HepG2 (cell line): ENCODE measurements around the gene IMP3. TPM values are rescaled to one million over a fixed set of nuclear protein-coding genes. Genes with fewer than 3 reads are reported as not detected.

ENCODE experiments used
- CCAR2 ChIP-seq: fragments of 200-400 bp; formaldehyde crosslinking; optimal IDR thresholded peaks from 2 replicates; pipeline ENCODE3; 2018; ENCODE audit warnings: low read depth, mild to moderate bottlenecking, low read length, moderate library complexity
- FOXA1 ChIP-seq, 2 experiments: fragments of 450-650 bp in 1 of 2; sonication (generic) in 1 of 2; formaldehyde crosslinking in 1 of 2; IDR thresholded peaks; 2 replicates each; pipeline versions ENCODE4 v1.4.0 to v1.6.1; 2016 to 2020; ENCODE audit warnings: missing genetic modification reagents in 1 of 2
- GATAD2A ChIP-seq: IDR thresholded peaks from 2 replicates; pipeline ENCODE4 v1.6.1; 2016
- GTF3A ChIP-seq: sonication (generic); formaldehyde crosslinking; conservative IDR thresholded peaks from 2 replicates; pipeline ENCODE4 v1.4.0; 2020; ENCODE audit warnings: mild to moderate bottlenecking, missing genetic modification reagents
- KLF13 ChIP-seq: sonication (generic); formaldehyde crosslinking; IDR thresholded peaks from 2 replicates; pipeline ENCODE4 v1.4.0; 2020; ENCODE audit warnings: mild to moderate bottlenecking, missing genetic modification reagents
- MEIS2 ChIP-seq: sonication (generic); formaldehyde crosslinking; IDR thresholded peaks from 2 replicates; pipeline ENCODE4 v1.9.0; 2021; ENCODE audit warnings: mild to moderate bottlenecking, missing genetic modification reagents
- MXD3 ChIP-seq: IDR thresholded peaks from 2 replicates; pipeline ENCODE4 v1.6.1; 2016; ENCODE audit warnings: mild to moderate bottlenecking, missing biosample characterization, missing genetic modification reagents
- NR2F1 ChIP-seq, 2 experiments: fragments of 450-650 bp in 1 of 2; formaldehyde crosslinking in 1 of 2; IDR thresholded peaks; 2 replicates each; pipeline versions ENCODE4 v1.5.0 to v1.6.1; 2016 to 2020; ENCODE audit warnings: mild to moderate bottlenecking in 1 of 2, missing compliant biosample characterization in 1 of 2, missing genetic modification reagents in 1 of 2, moderate library complexity in 1 of 2
- NR2F2 ChIP-seq: IDR thresholded peaks from 2 replicates; pipeline ENCODE4 v1.6.1; 2012; ENCODE audit warnings: low read depth, inconsistent platforms, borderline replicate concordance
- PHF20 ChIP-seq: sonication (generic); formaldehyde crosslinking; IDR thresholded peaks from 2 replicates; pipeline ENCODE4 v1.5.0; 2020; ENCODE audit warnings: mild to moderate bottlenecking, missing genetic modification reagents
- PPARG ChIP-seq: conservative IDR thresholded peaks from 2 replicates; pipeline ENCODE4 v1.6.1; 2016; ENCODE audit warnings: missing biosample characterization, missing genetic modification reagents
- RXRA ChIP-seq: sonication (generic); formaldehyde crosslinking; IDR thresholded peaks from 2 replicates; pipeline ENCODE4 v1.5.1; 2020; ENCODE audit warnings: missing genetic modification reagents
- SALL1 ChIP-seq: sonication (generic); formaldehyde crosslinking; IDR thresholded peaks from 2 replicates; pipeline ENCODE4 v1.8.0; 2022; ENCODE audit warnings: mild to moderate bottlenecking, missing genetic modification reagents
- SKI ChIP-seq: fragments of 450-650 bp; IDR thresholded peaks from one replicate; pipeline ENCODE4 v1.6.1; 2018; ENCODE audit warnings: mild to moderate bottlenecking; ENCODE audit not compliant: partially characterized antibody
- TSC22D2 ChIP-seq: sonication (generic); formaldehyde crosslinking; IDR thresholded peaks from 2 replicates; pipeline ENCODE4 v1.5.1; 2020; ENCODE audit warnings: missing genetic modification reagents, mild to moderate bottlenecking, borderline replicate concordance
- ZNF17 ChIP-seq: sonication (generic); formaldehyde crosslinking; IDR thresholded peaks from 2 replicates; pipeline ENCODE4 v1.5.0; 2020; ENCODE audit warnings: mild to moderate bottlenecking, missing genetic modification reagents
- ZNF205 ChIP-seq: IDR thresholded peaks from 2 replicates; pipeline ENCODE4 v1.6.1; 2018; ENCODE audit warnings: missing biosample characterization, missing genetic modification reagents
- ZNF207 ChIP-seq: fragments of 450-650 bp; IDR thresholded peaks from 2 replicates; pipeline ENCODE4 v1.6.1; 2016; ENCODE audit warnings: antibody characterized with exemption, borderline replicate concordance
- ZNF589 ChIP-seq: sonication (generic); formaldehyde crosslinking; conservative IDR thresholded peaks from 2 replicates; pipeline ENCODE4 v1.8.0; 2022; ENCODE audit warnings: mild to moderate bottlenecking, moderate library complexity, missing genetic modification reagents
- ZNF615 ChIP-seq: sonication (generic); formaldehyde crosslinking; IDR thresholded peaks from 2 replicates; pipeline ENCODE4 v1.5.0; 2020; ENCODE audit warnings: mild to moderate bottlenecking, missing genetic modification reagents, borderline replicate concordance
- ZUFSP ChIP-seq: sonication (generic); formaldehyde crosslinking; IDR thresholded peaks from 2 replicates; pipeline ENCODE4 v1.9.0; 2021; ENCODE audit warnings: missing genetic modification reagents, mild to moderate bottlenecking, borderline replicate concordance
- polyA plus RNA-seq, 8 experiments: library from polyadenylated mRNA; depleted of rRNA in 3 of 8; stranded (reverse) in 7 of 8; unstranded in 1 of 8; fragments of >200 nt; fragmentation: Illumina TruSeq in 4 of 8; extraction: Trizol in 4 of 8; gene quantifications; 2 replicates each; pipeline versions ENCODE4 v1.2.1 to v1.2.3, GENCODE V29; 2011 to 2016; ENCODE audit warnings: low read depth in 4 of 8, missing spikeins in 1 of 8, mixed read lengths in 1 of 8; ENCODE audit not compliant: insufficient read depth in 1 of 8
- total RNA-seq, 5 experiments: library from RNA; depleted of rRNA; stranded (reverse); fragments of >200 nt; fragmentation: Illumina TruSeq; extraction: Trizol; gene quantifications; 2 replicates each; pipeline ENCODE4 v1.2.3, GENCODE V29; 2016; ENCODE audit warnings: low read depth in 1 of 5
- TF ChIP-seq, protein P1 (sequence below): sonication (generic); formaldehyde crosslinking; conservative IDR thresholded peaks from 2 replicates; pipeline ENCODE4 v1.5.0; 2020; ENCODE audit warnings: missing genetic modification reagents
- TF ChIP-seq, protein P2 (sequence below): sonication (generic); formaldehyde crosslinking; conservative IDR thresholded peaks from 2 replicates; pipeline ENCODE4 v1.4.0; 2020; ENCODE audit warnings: missing genetic modification reagents
- TF ChIP-seq, protein P3 (sequence below): sonication (generic); formaldehyde crosslinking; IDR thresholded peaks from 2 replicates; pipeline ENCODE4 v1.4.0; 2020; ENCODE audit warnings: missing genetic modification reagents, borderline replicate concordance

IMP3 gene
- total and polyA plus RNA-seq, 2 of the 13 experiments (the other 11 are each of a cell fraction or from before 2014, with no cell fraction given): 38.3 to 143 TPM

GRCh38 chr15:75663931-75664421 is 24.0 kb upstream of the IMP3 start (continued):
- TF ChIP-seq, protein P1, sequence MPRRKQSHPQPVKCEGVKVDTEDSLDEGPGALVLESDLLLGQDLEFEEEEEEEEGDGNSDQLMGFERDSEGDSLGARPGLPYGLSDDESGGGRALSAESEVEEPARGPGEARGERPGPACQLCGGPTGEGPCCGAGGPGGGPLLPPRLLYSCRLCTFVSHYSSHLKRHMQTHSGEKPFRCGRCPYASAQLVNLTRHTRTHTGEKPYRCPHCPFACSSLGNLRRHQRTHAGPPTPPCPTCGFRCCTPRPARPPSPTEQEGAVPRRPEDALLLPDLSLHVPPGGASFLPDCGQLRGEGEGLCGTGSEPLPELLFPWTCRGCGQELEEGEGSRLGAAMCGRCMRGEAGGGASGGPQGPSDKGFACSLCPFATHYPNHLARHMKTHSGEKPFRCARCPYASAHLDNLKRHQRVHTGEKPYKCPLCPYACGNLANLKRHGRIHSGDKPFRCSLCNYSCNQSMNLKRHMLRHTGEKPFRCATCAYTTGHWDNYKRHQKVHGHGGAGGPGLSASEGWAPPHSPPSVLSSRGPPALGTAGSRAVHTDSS (CRISPR knock-in tag): no peak
- TF ChIP-seq NR2F1 (CRISPR knock-in tag; IDR thresholded peaks at IDR 0.05): peak; percentile 24 to 29; a peak in 2 of 4 replicates
- TF ChIP-seq, protein P2, sequence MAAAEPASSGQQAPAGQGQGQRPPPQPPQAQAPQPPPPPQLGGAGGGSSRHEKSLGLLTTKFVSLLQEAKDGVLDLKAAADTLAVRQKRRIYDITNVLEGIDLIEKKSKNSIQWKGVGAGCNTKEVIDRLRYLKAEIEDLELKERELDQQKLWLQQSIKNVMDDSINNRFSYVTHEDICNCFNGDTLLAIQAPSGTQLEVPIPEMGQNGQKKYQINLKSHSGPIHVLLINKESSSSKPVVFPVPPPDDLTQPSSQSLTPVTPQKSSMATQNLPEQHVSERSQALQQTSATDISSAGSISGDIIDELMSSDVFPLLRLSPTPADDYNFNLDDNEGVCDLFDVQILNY (CRISPR knock-in tag): no peak
- TF ChIP-seq ZNF205 (CRISPR knock-in tag): 0 out of 2 replicates have a peak, but pooled peaks have one; percentile 29
- TF ChIP-seq PPARG: peak; percentile 88
- TF ChIP-seq ZNF589 (CRISPR knock-in tag): no peak
- TF ChIP-seq ZNF17 (CRISPR knock-in tag): no peak
- peak; percentile 90 for TF ChIP-seq NR2F2
- no peak for TF ChIP-seq PHF20 (CRISPR knock-in tag)
- peak; percentile 38; the same call in 1 of the 2 replicates for TF ChIP-seq SALL1 (CRISPR knock-in tag)
- no peak for TF ChIP-seq MXD3 (CRISPR knock-in tag)
- no peak for TF ChIP-seq TSC22D2
- TF ChIP-seq RXRA (CRISPR knock-in tag): peak; percentile 81; the same call in 1 of the 2 replicates
- TF ChIP-seq GATAD2A (CRISPR knock-in tag): 0 out of 2 replicates have a peak, but pooled peaks have one; percentile 14
- TF ChIP-seq ZUFSP (CRISPR knock-in tag): no peak
- no peak for TF ChIP-seq FOXA1 (IDR thresholded peaks at IDR 0.05)
- TF ChIP-seq FOXA1 (CRISPR knock-in tag; IDR thresholded peaks at IDR 0.05): peak; percentile 2; the same call in 1 of the 2 replicates
- no peak for TF ChIP-seq CCAR2
- TF ChIP-seq GTF3A (CRISPR knock-in tag): no peak
- TF ChIP-seq, protein P3, sequence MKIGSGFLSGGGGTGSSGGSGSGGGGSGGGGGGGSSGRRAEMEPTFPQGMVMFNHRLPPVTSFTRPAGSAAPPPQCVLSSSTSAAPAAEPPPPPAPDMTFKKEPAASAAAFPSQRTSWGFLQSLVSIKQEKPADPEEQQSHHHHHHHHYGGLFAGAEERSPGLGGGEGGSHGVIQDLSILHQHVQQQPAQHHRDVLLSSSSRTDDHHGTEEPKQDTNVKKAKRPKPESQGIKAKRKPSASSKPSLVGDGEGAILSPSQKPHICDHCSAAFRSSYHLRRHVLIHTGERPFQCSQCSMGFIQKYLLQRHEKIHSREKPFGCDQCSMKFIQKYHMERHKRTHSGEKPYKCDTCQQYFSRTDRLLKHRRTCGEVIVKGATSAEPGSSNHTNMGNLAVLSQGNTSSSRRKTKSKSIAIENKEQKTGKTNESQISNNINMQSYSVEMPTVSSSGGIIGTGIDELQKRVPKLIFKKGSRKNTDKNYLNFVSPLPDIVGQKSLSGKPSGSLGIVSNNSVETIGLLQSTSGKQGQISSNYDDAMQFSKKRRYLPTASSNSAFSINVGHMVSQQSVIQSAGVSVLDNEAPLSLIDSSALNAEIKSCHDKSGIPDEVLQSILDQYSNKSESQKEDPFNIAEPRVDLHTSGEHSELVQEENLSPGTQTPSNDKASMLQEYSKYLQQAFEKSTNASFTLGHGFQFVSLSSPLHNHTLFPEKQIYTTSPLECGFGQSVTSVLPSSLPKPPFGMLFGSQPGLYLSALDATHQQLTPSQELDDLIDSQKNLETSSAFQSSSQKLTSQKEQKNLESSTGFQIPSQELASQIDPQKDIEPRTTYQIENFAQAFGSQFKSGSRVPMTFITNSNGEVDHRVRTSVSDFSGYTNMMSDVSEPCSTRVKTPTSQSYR: peak; percentile 53; the same call in 1 of the 2 replicates
- TF ChIP-seq SKI: peak; percentile 31
- TF ChIP-seq KLF13 (CRISPR knock-in tag): no peak
- TF ChIP-seq MEIS2 (CRISPR knock-in tag): no peak
- TF ChIP-seq ZNF207: no peak
- no peak for TF ChIP-seq ZNF615 (CRISPR knock-in tag)
